Neural progenitor cell (in vitro differentiated cells): ENCODE results near the gene APBB2.

Source experiments
- CTCF ChIP-seq: fragments of 200-600 bp; sonication (generic); IDR thresholded peaks from 2 replicates; pipeline ENCODE4 v1.5.1; 2017; ENCODE audit warnings: antibody characterized with exemption, mild to moderate bottlenecking
- EZH2 ChIP-seq: fragments of 200-600 bp; sonication (generic); IDR thresholded peaks from 2 replicates; pipeline ENCODE4 v1.6.1; 2017; ENCODE audit warnings: antibody characterized with exemption, mild to moderate bottlenecking, moderate library complexity

GRCh38 chr4:41169256-41169800 is 45.0 kb downstream of the APBB2 start:
- TF ChIP-seq CTCF (no peak), EZH2 (no peak)
